Activated CD8-positive, alpha-beta memory T cell treated with anti-CD3 and anti-CD28 coated beads for 4 hours (primary cell): ENCODE data around the gene NACA2.
"Not testable (repeated sequence)": the region's sequence is repeated elsewhere in the genome, so short reads cannot be mapped to it uniquely, and the experiment has no call there.

Experiments used
- DNase-seq, 2 donors: peaks; one replicate each; pipeline ENCODE4 v3.0.0-alpha.2; 2020; ENCODE audit warnings: low read depth in 2 of 2

The NACA2 gene

GRCh38 chr17:61591018-61591417 lies at the start of gene NACA2:
Gene NACA2 (minus strand): TSS chr17:61591219. CDS start chr17:61591180, 39 bp downstream.
- DNase-seq, result no peak

GRCh38 chr17:61639818-61640217 lies 48.8 kb upstream of the NACA2 start:
- DNase-seq, result no peak

- DNase-seq, result no peak
Measured at GRCh38 chr17:61638087-61638486, 47.1 kb upstream of the NACA2 start.

GRCh38 chr17:61635913-61636432 lies 45.0 kb upstream of the NACA2 start:
- DNase-seq, result peak; percentile 2 to 11

- DNase-seq, result no peak
Measured at GRCh38 chr17:61634942-61635538, 44.0 kb upstream of the NACA2 start.

- DNase-seq, result no peak
Measured at GRCh38 chr17:61634011-61634539, 43.1 kb upstream of the NACA2 start.

GRCh38 chr17:61632826-61633225 lies 41.8 kb upstream of the NACA2 start:
- DNase-seq, result no peak

GRCh38 chr17:61631800-61632199 lies 40.8 kb upstream of the NACA2 start:
- no peak for DNase-seq

- not testable (repeated sequence) for DNase-seq
Measured at GRCh38 chr17:61628158-61628557, 37.1 kb upstream of the NACA2 start.

GRCh38 chr17:61627658-61628057 lies 36.6 kb upstream of the NACA2 start:
- no peak for DNase-seq

GRCh38 chr17:61627125-61627524 lies 36.1 kb upstream of the NACA2 start:
- DNase-seq, result no peak

- no peak for DNase-seq
Measured at GRCh38 chr17:61625564-61625963, 34.5 kb upstream of the NACA2 start.

GRCh38 chr17:61624951-61625350 lies 33.9 kb upstream of the NACA2 start:
- no peak for DNase-seq

GRCh38 chr17:61621317-61621716 lies 30.3 kb upstream of the NACA2 start:
- DNase-seq, result no peak

GRCh38 chr17:61619953-61620352 lies 28.9 kb upstream of the NACA2 start:
- DNase-seq, result no peak

GRCh38 chr17:61619493-61619892 lies 28.5 kb upstream of the NACA2 start:
- no peak for DNase-seq

GRCh38 chr17:61618950-61619349 lies 27.9 kb upstream of the NACA2 start:
- no peak for DNase-seq

GRCh38 chr17:61617330-61617729 lies 26.3 kb upstream of the NACA2 start:
- no peak for DNase-seq

- DNase-seq, result no peak
Measured at GRCh38 chr17:61616783-61617182, 25.8 kb upstream of the NACA2 start.

- DNase-seq, result no peak
Measured at GRCh38 chr17:61614219-61614618, 23.2 kb upstream of the NACA2 start.

- DNase-seq, result no peak
Measured at GRCh38 chr17:61611323-61611722, 20.3 kb upstream of the NACA2 start.

GRCh38 chr17:61605692-61606091 lies 14.7 kb upstream of the NACA2 start:
- DNase-seq, result no peak

GRCh38 chr17:61601297-61601696 lies 10.3 kb upstream of the NACA2 start:
- DNase-seq, result no peak

- DNase-seq, result no peak
Measured at GRCh38 chr17:61600621-61601020, 9.6 kb upstream of the NACA2 start.
